Panc1 (cell line): Measurements from ENCODE around the gene RANGRF. TPM values are rescaled to one million over a fixed set of nuclear protein-coding genes. Genes with fewer than 3 reads are reported as not detected.

ENCODE experiments used
- ATAC-seq: fragments of 200-7000 bp; cut with Tn5 transposase; 2 replicates; pipeline ENCODE4 v1.9.1; 2020; ENCODE audit warnings: mild to moderate bottlenecking, moderate library complexity
- BruUV-seq: library from RNA; stranded (reverse); fragments of 400-500 nt; replicated peaks from 2 replicates; lab custom pipeline; 2021; lab: Mats Ljungman, UMichigan
- CTCF ChIA-PET: fragments of 300-600 bp; sonication (Branson Sonifier 250); formaldehyde crosslinking; loops from one replicate; lab custom pipeline; 2022; ENCODE audit warnings: antibody characterized with exemption; lab: Charles Lee
- POLR2A ChIA-PET: fragments of 300-600 bp; sonication (Branson Sonifier 250); formaldehyde crosslinking; loops from one replicate; lab custom pipeline; 2022; ENCODE audit warnings: antibody characterized with exemption; lab: Charles Lee
- DNase-seq: peaks from one replicate; pipeline ENCODE4 v3.0.0-alpha.2; 2010; ENCODE audit warnings: low read depth, low spot score
- H3K27ac ChIP-seq: 2 replicates; pipeline ENCODE4 v1.5.1; 2011; ENCODE audit warnings: mild to moderate bottlenecking, low read length, inconsistent platforms
- H3K27me3 ChIP-seq: fragments of 200-500 bp; sonication (Bioruptor generic); 2 replicates; pipeline ENCODE4 v1.6.0; 2014; ENCODE audit warnings: low read length, inconsistent platforms; ENCODE audit not compliant: control insufficient read depth, insufficient read depth
- H3K36me3 ChIP-seq: fragments of 200-500 bp; sonication (Bioruptor generic); 2 replicates; pipeline ENCODE4 v1.5.1; 2014; ENCODE audit warnings: inconsistent platforms, mild to moderate bottlenecking, low read length, moderate library complexity; ENCODE audit not compliant: control insufficient read depth, insufficient read depth
- H3K4me1 ChIP-seq: 2 replicates; pipeline ENCODE4 v1.5.1; 2011; ENCODE audit warnings: inconsistent platforms, mild to moderate bottlenecking, low read length, moderate library complexity; ENCODE audit not compliant: control insufficient read depth, insufficient read depth
- H3K4me3 ChIP-seq, 2 experiments: 2 replicates each; pipeline ENCODE4 v1.5.1; 2011 to 2012; ENCODE audit warnings: low read depth in 2 of 2, low read length in 2 of 2, mild to moderate bottlenecking in 2 of 2, inconsistent platforms in 1 of 2, moderate library complexity in 1 of 2
- H3K9me3 ChIP-seq: fragments of 200-500 bp; sonication (Bioruptor generic); 2 replicates; pipeline ENCODE4 v1.5.1; 2014; ENCODE audit warnings: low read depth, mild to moderate bottlenecking, inconsistent platforms, low read length, moderate library complexity; ENCODE audit not compliant: control insufficient read depth, insufficient read depth
- POLR2AphosphoS5 ChIP-seq: IDR thresholded peaks from 2 replicates; pipeline ENCODE4 v1.6.1; 2012; ENCODE audit warnings: mild to moderate bottlenecking, low read depth, low read length, moderate library complexity
- REST ChIP-seq, 2 experiments: IDR thresholded peaks; 2 replicates each; pipeline ENCODE4 v1.6.1; 2011 to 2012; ENCODE audit warnings: low read depth in 2 of 2, control low read depth in 1 of 2, low read length in 1 of 2, mild to moderate bottlenecking in 1 of 2, moderate library complexity in 1 of 2; ENCODE audit not compliant: insufficient read depth in 1 of 2
- SIN3A ChIP-seq: IDR thresholded peaks from 2 replicates; pipeline ENCODE4 v1.6.1; 2012; ENCODE audit warnings: low read depth, mild to moderate bottlenecking, low read length, moderate library complexity, borderline replicate concordance; ENCODE audit not compliant: insufficient read depth
- TCF7L2 ChIP-seq: IDR thresholded peaks from 2 replicates; pipeline ENCODE4 v1.6.1; 2011; ENCODE audit warnings: mild to moderate bottlenecking, low read depth, low read length, inconsistent platforms
- in situ Hi-C: cut with HindIII; loops from 2 replicates; pipeline ENCODE4 v1.10.0; 2016; ENCODE audit warnings: low sequenced_read_pairs, low pct_unique_long_range_greater_than_20kb
- intact Hi-C: fragments of 100-400 bp; cut with micrococcal nuclease; formaldehyde crosslinking; loops from one replicate; pipeline ENCODE4 v1.10.0; 2022; ENCODE audit not compliant: unreplicated experiment
- total RNA-seq: library from RNA; stranded (reverse); gene quantifications from one replicate; pipeline ENCODE4 v1.2.1, GENCODE V29; 2021; ENCODE audit not compliant: unreplicated experiment
- TF ChIP-seq, protein P1 (sequence below): fragments of 450-650 bp; IDR thresholded peaks from 2 replicates; pipeline ENCODE4 v1.5.1; 2017; ENCODE audit warnings: mild to moderate bottlenecking

The RANGRF gene
- total RNA-seq, 1 experiment from 2014 or later, result 16.7 TPM

DNA sequence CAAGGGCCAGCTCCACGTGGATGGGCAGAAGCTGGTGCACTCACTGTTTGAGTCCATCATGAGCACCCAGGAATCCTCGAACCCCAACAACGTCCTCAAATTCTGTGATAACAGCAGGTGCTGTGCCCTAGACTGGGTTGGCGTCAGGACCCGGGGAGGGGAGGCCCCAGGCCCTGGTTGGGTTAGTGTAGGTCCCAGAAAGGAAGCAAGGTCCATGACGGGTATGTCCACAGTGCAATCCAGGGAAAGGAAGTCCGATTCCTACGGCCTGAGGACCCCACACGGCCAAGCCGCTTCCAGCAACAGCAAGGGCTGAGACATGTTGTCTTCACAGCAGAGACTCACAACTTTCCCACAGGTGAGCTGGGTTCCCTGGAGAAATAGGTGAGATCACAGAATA, 32.2 kb upstream of the RANGRF start:
- H3K9me3 ChIP-seq, result no peaks in the 10 kb centered on the region
- ChIA-PET CTCF (no interaction called here), POLR2A (no interaction called here)
- ATAC-seq (no peak), DNase-seq (no peak)
- H3K27me3 ChIP-seq, result no peaks in the 10 kb centered on the region
- H3K4me1 ChIP-seq, result no peaks in the 10 kb centered on the region
- no peaks in the 10 kb centered on the region for H3K36me3 ChIP-seq
- intact Hi-C loops (no loop called here), in situ Hi-C loops (no loop called here)
- TF ChIP-seq SIN3A, result no peak
- TF ChIP-seq REST (IDR thresholded peaks at IDR 0.05; ENCODE audit: insufficient read depth in 1 of 2, low read depth in 2 of 2, low read length in 1 of 2), result no peak
- TF ChIP-seq, protein P1, sequence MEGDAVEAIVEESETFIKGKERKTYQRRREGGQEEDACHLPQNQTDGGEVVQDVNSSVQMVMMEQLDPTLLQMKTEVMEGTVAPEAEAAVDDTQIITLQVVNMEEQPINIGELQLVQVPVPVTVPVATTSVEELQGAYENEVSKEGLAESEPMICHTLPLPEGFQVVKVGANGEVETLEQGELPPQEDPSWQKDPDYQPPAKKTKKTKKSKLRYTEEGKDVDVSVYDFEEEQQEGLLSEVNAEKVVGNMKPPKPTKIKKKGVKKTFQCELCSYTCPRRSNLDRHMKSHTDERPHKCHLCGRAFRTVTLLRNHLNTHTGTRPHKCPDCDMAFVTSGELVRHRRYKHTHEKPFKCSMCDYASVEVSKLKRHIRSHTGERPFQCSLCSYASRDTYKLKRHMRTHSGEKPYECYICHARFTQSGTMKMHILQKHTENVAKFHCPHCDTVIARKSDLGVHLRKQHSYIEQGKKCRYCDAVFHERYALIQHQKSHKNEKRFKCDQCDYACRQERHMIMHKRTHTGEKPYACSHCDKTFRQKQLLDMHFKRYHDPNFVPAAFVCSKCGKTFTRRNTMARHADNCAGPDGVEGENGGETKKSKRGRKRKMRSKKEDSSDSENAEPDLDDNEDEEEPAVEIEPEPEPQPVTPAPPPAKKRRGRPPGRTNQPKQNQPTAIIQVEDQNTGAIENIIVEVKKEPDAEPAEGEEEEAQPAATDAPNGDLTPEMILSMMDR, result no peak
- TF ChIP-seq POLR2AphosphoS5, result no peak
- TF ChIP-seq TCF7L2, result no peak
- BruUV-seq, result no TSS peak
- H3K4me3 ChIP-seq, result no peak overlapping the region
- no peak overlapping the region for H3K27ac ChIP-seq

- intact Hi-C loops, result no loop called here
- ChIA-PET CTCF (no interaction called here), POLR2A (interaction anchor here (0.6 kb wide), 1 partner anchor 42 kb away, joined by 3 read pairs; no protein-coding TSS in a partner anchor)
- no TSS peak for BruUV-seq
- Histone ChIP-seq H3K27ac (no peak overlapping the region), H3K4me3 (no peak overlapping the region), H3K27me3 (no peaks in the 10 kb centered on the region), H3K9me3 (no peaks in the 10 kb centered on the region), H3K36me3 (no peaks in the 10 kb centered on the region), H3K4me1 (no peaks in the 10 kb centered on the region)
- no peak for ATAC-seq
- in situ Hi-C loops, result no loop called here
- DNase-seq, result no peak
- TF ChIP-seq, protein P1, result no peak
- TF ChIP-seq POLR2AphosphoS5 (no peak), SIN3A (no peak), REST (IDR thresholded peaks at IDR 0.05; ENCODE audit: insufficient read depth in 1 of 2, low read depth in 2 of 2, low read length in 1 of 2) (no peak), TCF7L2 (no peak)
Observed at GRCh38 chr17:8256691-8257090, 31.8 kb upstream of the RANGRF start.
